Melanocyte of skin (primary cell): ENCODE results near the gene POTEF. TPM values are rescaled to one million over a fixed set of nuclear protein-coding genes. Genes with fewer than 3 reads are reported as not detected.

Experiments
- small RNA-seq, 2 donors: library from RNA; depleted of rRNA; stranded (forward); fragments of <200 nt; gene quantifications; one replicate each; pipeline ENCODE3, GENCODE V24; 2012
- total RNA-seq, 2 donors: library from RNA; depleted of rRNA; stranded (reverse); fragments of >200 nt; gene quantifications; 2 replicates each; pipeline ENCODE4 v1.2.3, GENCODE V29; 2012

POTEF gene
- not detected for total RNA-seq

DNA sequence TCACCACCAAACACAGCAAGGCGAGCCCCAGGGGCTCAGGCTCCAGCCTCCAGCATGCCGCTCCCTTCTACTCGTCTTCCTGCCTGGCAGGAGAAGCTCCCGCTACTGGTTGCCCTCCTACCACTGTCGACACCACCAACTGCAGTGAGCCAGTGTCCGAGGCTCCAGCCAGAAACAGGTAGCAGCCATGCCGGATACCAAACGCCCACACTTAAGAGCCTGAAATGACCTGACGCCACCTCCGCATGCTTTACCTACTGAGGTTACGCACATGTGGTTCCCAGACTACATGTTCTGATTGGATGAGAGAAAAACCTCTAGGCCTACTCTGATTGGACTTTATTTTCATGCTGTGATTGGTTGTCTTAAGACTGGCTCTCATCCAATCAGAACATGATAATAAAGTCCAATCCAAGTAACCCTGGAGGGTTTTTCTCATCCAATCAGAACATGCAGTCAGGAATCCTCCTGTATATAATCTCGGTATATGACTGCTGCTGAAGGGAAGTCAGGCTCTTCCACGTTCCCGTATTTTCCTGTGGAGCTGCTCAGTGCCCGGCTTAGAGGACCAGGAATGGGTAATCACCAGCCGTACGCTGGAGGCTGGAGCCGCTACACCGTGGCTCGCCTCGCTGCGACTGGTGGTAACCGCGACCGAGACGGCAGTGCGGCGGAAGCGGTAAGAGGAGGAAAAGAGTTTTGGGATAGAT lies at the start of gene POTEF:
Gene POTEF (minus strand): TSS at position 103 of the 710 bp plus-strand sequence. CDS start 8,707 bp downstream, outside the sequence.

DNA sequence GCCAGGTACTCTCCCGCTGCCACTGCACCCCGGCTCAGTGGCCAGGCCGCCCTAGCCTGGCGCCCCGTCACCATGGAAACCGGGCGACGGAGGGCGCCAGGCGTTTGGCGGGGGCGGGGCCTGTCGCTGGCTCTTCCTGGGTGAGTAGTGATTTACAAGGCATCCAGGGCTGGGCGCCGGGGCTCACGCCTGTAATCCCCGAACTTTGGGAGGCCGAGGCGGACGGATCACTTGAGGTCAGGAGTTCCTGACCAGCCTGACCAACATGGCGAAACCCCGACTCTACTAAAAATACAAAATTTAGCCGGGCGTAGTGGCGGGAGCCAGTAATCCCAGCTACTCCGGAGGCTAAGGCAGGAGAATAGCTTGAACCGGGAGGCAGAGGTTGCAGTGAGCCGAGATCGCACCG lies 16.0 kb upstream of the POTEF start, which contains the start of gene CCDC74B:
Gene CCDC74B (minus strand): TSS at position 107 of the 409 bp plus-strand sequence. CDS start 116 bp downstream, outside the sequence.

Small RNAs within 50 kb of the gene (small RNA-seq; reads per million reads assigned to genes)
- gene AC018865.2 (0 reads per million in 2 donors), gene RNU6-1049P (0 reads per million in 2 donors)

Other genes with a start within 250 kb of the POTEF start
- gene RAB6C, start 149.6 kb downstream of the POTEF start, total RNA-seq, result under 1 TPM in 1 of 2 donors, not detected in 1; under 0.01 TPM
- gene CCDC74B, start 15.9 kb upstream of the POTEF start, total RNA-seq, result 1 to 10 TPM; 1.7 to 4.1 TPM
- gene SMPD4, start 52.4 kb upstream of the POTEF start, total RNA-seq, result 10 to 100 TPM; 24.1 to 39.0 TPM
- 100 to 1,000 TPM in 1 of 2 donors, 10 to 100 TPM in 1; 76.4 to 142 TPM for gene MZT2B, start 53.0 kb upstream of the POTEF start, total RNA-seq
- not detected for gene TUBA3E, start 69.2 kb upstream of the POTEF start, total RNA-seq
- 100 to 1,000 TPM in 1 of 2 donors, 10 to 100 TPM in 1; 82.9 to 147 TPM for gene IMP4, start 213.7 kb upstream of the POTEF start, total RNA-seq
- 10 to 100 TPM; 30.6 to 33.4 TPM for gene PTPN18, start 226.8 kb upstream of the POTEF start, total RNA-seq